ENCODE data around the gene CHN1.
A peak's percentile ranks its signal among the peaks of the same experiment; 100 is the strongest.

The CHN1 gene, protein sequence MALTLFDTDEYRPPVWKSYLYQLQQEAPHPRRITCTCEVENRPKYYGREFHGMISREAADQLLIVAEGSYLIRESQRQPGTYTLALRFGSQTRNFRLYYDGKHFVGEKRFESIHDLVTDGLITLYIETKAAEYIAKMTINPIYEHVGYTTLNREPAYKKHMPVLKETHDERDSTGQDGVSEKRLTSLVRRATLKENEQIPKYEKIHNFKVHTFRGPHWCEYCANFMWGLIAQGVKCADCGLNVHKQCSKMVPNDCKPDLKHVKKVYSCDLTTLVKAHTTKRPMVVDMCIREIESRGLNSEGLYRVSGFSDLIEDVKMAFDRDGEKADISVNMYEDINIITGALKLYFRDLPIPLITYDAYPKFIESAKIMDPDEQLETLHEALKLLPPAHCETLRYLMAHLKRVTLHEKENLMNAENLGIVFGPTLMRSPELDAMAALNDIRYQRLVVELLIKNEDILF

DNA sequence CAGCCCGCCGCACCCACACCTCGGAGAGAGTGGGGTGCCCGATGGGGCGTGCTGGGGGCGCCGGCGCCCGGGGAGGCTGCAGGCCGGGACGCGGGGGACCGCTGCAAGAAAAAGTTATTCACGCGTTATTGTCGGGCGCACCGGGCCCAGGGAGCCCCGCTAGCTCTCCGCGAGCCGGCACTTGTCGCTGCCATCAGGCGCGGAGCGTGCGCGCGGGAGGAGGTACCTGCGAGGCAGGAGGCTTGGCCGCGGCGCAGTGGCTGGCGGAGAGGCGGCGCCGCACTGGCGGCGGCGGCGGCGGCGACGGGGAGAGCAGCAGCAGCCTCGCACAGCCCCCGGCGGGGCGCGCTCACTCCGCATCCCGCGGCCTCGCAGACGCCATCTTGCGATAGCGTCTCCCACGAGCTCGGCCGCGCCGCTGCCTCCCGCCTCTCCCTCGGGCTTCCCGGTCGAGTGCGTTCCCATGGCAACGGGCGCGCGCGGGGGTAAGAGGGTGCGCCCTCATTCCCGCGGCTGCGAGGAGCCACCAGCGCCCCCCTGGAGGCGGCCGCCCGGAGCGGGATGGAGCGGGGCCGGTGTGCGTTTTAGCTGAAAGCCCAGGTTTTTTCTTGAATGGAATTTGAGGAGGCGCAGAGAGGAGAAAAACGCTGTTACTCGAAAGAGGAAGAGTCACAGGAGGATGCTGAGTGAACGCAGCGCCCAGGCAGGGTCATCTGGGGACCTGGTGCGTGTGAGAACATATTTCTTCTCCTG is at the start of gene CHN1:
Gene CHN1 (minus strand): TSS at position 402 of the 753 bp plus-strand sequence. CDS start 469 bp downstream, outside the sequence.
- DNase-seq = peak; percentile 58 to 82 (median 61)

- no peak for DNase-seq
Measured at GRCh38 chr2:175054340-175054739, 49.2 kb upstream of the CHN1 start.

DNA sequence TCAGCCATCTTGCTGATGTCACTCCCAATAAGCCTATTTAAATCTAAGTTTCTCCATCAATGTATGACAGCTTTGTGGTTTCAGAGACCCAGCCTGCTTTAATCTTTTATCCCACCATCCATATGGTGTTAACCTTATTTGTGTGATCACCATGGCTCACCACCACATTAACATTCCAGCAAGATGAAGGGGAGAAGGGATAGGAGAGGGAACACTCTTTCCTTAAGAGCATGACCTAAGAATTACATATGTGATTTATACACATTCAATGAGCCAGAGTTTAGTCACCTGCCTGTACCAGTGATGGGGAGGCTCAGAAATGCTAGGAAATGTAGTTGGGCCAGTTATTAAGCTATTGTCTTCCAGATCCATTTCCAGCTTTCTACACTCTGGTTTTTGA is 44.5 kb upstream of the CHN1 start:
- no peak for DNase-seq

- peak in 1 of 3 donors; percentile 6 for DNase-seq
Measured at GRCh38 chr2:175048275-175048674, 43.1 kb upstream of the CHN1 start.

GRCh38 chr2:175039490-175039889 is 34.3 kb upstream of the CHN1 start:
- DNase-seq = no peak

DNA sequence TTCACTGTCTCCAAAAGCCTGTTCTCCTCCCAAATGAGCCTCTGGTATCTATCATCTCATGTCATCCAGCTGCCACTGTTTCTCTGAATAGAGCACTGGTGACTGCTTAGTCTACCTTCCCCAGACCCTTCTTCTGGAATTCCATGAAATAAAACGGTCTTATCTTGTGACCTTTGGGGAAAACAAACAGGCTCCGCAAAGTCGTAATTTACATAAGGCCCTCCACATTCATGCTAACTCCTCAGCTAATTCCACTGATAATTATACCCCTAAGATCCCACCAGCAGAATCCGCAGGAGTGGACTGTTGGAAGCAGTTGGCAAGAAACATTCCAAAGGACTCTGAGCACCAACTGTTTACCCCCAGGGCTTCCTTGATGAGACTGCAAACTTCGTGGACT is 33.9 kb upstream of the CHN1 start:
- no peak for DNase-seq

- no peak for DNase-seq
Measured at GRCh38 chr2:175037941-175038340, 32.8 kb upstream of the CHN1 start.

GRCh38 chr2:175036582-175037018 is 31.4 kb upstream of the CHN1 start:
- peak; percentile 20 to 67 (median 63) for DNase-seq

GRCh38 chr2:175035806-175036205 is 30.6 kb upstream of the CHN1 start:
- DNase-seq = no peak

- peak; percentile 58 to 66 (median 64) for DNase-seq
Measured at GRCh38 chr2:175034716-175035115, 29.5 kb upstream of the CHN1 start.

DNA sequence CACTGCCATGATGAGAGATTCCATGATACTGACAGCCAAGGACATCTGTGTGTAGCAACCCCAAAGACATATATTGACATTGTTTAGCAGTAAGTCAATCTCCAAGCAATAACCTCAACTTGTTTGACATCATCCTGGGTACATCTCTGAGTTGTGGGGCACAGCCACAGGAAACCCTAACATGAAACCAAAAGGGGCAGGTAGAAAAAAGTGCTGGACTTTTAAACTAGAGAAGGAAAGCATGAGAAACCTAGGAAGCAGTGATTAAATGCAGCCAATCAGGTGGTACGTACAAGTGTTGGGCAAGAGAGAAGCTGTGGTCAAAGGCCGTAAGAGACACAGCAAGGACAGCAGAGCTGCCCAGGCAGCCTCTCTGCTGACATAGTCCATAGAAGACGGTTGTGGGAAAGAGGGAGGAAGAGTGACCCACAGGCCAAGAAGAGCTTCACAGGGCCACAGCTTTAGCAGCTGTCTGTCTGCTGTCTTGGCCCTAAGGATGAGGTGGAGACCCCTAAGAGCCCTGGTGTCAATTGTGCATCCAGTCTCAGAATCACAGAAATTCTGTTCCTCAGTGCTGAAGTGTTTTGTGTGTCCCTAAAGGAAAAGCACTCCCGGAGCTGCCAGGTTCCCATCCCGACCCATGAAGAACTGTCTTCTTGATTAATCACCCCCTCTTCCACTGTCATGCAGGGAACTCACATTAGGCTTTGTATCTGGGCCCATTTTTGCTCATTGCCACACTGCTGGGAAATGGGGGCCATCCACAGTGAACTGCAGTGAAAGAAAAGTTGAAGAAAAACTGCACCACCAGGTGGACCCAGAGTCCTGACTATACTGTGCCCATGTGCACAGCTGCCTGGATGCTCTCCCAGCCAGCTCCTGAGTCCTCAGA is 25.4 kb upstream of the CHN1 start:
- peak; percentile 24 to 50 (median 40) for DNase-seq

DNA sequence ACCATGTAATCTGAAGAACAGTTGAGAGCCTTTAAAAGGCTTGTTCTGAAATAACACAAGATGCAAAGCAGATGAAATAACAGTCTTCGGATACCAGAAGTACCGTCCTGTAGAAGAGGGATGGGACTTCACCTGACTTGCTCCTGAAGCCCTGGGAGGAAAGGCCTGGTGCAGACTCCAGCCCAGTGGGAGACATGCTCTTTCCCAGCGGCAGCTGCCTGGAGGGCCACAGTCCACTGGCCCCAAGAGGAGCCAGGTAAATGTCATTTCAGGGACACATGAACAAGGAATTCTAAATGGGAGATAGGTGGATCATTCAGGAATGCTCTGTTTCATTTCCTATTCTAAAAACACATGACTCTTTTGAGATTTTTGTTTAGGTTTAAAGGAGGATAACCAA is 22.6 kb upstream of the CHN1 start:
- no peak for DNase-seq

DNA sequence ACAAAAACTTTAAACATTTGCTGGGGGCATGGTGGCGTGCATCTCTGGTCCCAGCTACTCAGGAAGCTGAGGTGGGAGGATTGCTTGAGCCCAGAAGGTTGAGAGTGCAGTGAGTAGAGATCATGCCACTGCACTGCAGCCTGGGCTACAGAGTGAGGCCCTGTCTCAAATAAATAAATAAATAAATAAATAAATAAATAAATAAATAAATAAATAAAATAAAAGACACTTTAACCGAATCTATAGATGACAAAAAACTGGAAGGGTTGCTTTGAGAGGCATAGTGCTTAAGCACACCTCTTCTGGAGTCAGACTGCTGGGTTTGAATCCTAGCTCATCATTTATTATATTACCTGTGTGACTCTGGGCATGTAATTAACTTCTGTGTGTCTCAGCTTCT is 21.2 kb upstream of the CHN1 start:
- no peak for DNase-seq

DNA sequence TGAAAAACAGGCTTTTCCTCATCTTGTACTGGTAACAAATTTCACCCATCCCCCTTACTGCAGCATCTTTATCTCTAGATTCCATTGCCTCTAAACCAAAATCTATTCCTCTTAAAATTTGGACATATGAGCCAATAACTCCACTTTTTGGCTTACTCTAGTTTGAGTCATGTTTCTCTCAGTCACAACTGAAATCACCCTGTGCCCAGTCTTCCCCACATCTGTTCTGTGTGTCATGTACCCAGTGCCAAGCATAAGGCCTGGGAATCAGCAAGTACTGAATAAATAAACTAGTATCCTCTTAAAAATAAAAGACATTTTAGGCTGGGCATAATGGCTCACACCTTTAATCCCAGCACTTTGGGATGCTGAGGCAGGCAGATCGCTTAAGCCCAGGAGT is 20.8 kb upstream of the CHN1 start:
- DNase-seq = no peak

- no peak for DNase-seq
Measured at GRCh38 chr2:175025233-175025632, 20.1 kb upstream of the CHN1 start.

- DNase-seq = no peak
Measured at GRCh38 chr2:175022923-175023322, 17.7 kb upstream of the CHN1 start.

DNA sequence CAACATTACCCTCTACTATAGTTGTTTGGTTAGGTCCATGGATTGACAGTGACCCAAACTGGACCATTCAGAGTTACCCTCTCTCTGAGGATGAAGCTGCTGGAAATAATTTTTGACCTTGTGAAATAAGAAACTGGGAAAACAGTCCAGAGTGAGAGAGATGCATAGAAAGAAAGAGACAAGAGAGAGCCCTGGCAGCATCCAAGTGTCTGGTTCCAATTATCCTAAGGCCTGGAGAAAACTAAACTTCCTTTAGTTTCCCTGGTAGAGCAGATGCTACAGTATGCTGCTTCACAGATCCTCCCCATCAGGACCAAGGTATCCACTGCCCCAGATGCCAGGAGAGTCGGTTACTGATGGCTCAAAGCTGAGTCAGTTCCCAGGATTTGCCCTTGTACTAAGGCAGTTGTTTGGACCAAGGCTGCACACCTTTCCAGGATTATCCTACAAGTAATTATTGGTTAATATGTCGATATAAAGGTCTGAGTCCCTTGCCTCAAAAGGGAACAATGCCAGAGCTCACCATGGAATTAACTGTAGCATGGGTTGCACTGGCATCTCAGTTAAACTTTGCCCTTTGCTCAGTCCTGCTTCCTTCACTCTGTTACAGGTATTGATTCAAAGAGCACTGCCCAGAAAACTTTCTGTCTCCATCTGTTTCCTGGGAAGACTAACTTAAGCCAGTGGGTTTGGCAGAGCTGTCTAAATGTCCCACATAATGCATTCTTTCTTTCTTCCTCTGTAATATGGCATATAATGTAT is 14.6 kb upstream of the CHN1 start:
- DNase-seq = no peak

DNA sequence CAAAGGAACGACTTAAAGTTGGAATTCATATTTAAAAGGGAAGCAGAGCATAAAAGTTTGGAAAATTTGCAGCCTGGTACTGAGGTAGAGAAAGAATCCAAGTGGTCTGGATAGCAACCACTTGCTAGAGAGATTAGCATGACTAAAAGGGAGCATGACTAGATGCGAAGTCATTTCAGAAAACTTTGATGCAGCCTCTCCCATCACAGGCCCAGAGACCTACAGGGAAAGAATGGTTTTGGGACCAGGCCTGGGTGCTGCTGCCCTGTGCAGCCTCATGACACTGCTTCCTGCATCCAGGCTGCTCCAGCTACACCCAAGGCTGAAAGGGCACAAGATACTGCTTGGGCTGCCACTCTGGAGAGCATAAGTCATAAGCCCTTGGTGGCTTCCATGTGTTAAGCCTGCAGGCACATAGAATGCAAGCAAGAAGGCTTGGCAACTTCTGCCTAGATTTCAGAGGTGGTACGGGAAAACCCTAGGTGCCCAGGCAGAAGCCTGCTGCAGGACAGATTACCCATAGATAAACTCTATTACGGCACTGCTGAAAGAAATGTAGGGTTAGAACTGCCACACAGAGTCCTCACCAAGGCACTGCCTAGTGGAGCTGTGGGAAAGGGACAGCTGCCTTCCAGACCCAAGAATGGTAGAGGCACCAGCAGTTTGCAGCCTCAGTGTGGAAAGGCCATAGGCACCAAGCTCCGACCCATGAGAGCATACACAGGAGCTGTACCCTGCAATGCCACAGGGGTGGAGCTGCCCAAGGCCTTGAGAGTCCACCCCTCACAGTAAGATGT is 12.6 kb upstream of the CHN1 start:
- DNase-seq = no peak

DNA sequence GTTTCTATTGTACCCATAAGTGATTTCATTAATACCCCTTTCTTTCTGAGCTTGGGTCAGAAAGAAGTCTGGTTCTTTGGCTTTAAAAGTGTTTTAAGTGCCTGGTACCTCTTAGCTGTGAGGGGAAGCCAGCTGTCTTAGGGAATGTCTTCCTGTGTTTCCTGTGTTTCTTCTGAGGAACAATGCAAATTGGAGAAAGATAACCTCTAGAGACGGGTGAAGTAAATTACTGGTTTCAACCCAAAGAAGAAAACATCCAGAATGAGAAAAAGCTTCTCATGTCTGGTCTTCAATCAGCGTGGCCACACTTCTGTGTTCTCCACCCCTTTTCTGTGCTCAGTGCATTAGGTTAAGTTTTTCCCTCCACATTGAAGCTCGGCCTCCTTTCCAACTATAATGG is 10.2 kb upstream of the CHN1 start:
- no peak for DNase-seq

DNA sequence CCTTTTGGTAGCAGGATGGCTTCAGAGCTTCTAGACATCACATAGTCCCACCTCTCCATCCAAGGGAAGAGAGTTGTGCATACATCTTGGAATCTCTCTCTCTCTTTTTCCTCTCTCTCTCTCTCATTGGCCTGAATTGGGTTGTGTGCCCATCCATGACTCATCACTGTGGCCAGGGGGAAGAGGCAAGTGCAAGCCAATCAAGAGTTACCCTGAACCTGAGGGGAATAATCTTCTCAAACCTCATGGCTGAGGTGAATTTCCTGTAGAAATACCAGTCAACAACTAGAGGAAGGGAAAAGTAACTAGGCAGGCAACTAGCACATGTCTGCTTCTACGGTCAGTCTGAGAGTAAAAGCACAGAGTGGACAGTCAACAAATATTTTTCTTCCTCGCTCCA is 7.3 kb upstream of the CHN1 start:
- no peak for DNase-seq

DNA sequence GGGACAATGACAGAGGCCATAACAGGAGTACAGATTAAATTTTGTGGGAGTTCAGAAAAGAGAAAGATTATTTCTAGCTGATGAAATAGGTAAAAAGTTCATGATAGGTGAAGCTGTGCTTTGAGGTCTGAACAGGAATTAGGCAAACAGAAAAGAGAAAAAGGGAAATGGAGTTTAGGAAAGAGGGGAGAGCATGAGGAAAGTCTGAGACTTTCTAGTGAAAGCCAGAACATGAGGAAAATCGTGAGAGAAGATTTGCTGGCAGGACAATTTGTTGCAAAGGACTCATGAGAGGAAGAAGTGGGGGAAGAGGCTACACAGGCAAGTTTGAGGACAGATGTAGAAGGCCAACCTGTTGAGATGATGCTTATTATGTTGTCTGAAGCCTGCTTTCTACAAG is 6.3 kb upstream of the CHN1 start:
- no peak for DNase-seq

All from suppressor macrophage treated with lipopolysaccharide for 1 hour (primary cell).